H1 (cell line): ENCODE results near the gene TTL. TPM values are rescaled to one million over a fixed set of nuclear protein-coding genes. Genes with fewer than 3 reads are reported as not detected.

Source experiments
- CTCF ChIA-PET: fragments of 300-600 bp; sonication (Branson Sonifier 250); formaldehyde crosslinking; loops from one replicate; lab custom pipeline; 2021; ENCODE audit not compliant: partially characterized antibody; lab: Charles Lee
- POLR2A ChIA-PET: fragments of 300-600 bp; sonication (Branson Sonifier 250); formaldehyde crosslinking; loops from one replicate; lab custom pipeline; 2021; ENCODE audit warnings: inconsistent platforms; ENCODE audit not compliant: partially characterized antibody; lab: Charles Lee
- DNase-seq, 2 experiments: peaks; one replicate each; pipeline versions ENCODE4 v3.0.0 to v3.0.0-alpha.2; 2010 to 2022; ENCODE audit warnings: low spot score in 2 of 2, low read depth in 1 of 2, mixed read lengths in 1 of 2
- FAIRE-seq: peaks from 2 replicates; lab custom pipeline; 2011; peaks lifted over from hg19 to GRCh38; lab: Jason Lieb, UNC
- H2AFZ ChIP-seq: 2 replicates; pipeline ENCODE4 v1.8.1; 2012; ENCODE audit warnings: low read length, inconsistent platforms
- H2AK5ac ChIP-seq: 2 replicates; pipeline ENCODE4 v1.6.1; 2013; ENCODE audit warnings: low read depth, low read length
- H2BK120ac ChIP-seq: replicated peaks from 2 replicates; pipeline ENCODE3; 2013; ENCODE audit warnings: low read depth, low read length, inconsistent platforms
- H2BK12ac ChIP-seq: 2 replicates; pipeline ENCODE4 v1.6.1; 2013; ENCODE audit warnings: low read depth, low read length
- H2BK15ac ChIP-seq: 2 replicates; pipeline ENCODE4 v1.6.1; 2013; ENCODE audit warnings: low read length
- H2BK20ac ChIP-seq: 2 replicates; pipeline ENCODE4 v1.6.1; 2013; ENCODE audit warnings: low read length
- H2BK5ac ChIP-seq: 2 replicates; pipeline ENCODE4 v1.6.1; 2013; ENCODE audit warnings: low read depth, low read length
- H3K14ac ChIP-seq: 2 replicates; pipeline ENCODE4 v1.6.1; 2013; ENCODE audit warnings: inconsistent platforms; ENCODE audit not compliant: insufficient read length
- H3K18ac ChIP-seq: 2 replicates; pipeline ENCODE4 v1.6.1; 2013; ENCODE audit warnings: low read length; ENCODE audit errors: extremely low read depth
- H3K23ac ChIP-seq: 2 replicates; pipeline ENCODE4 v1.6.1; 2013; ENCODE audit warnings: inconsistent platforms; ENCODE audit not compliant: insufficient read length
- H3K23me2 ChIP-seq: 2 replicates; pipeline ENCODE4 v1.6.1; 2013; ENCODE audit warnings: low read depth, low read length
- H3K27ac ChIP-seq: 2 replicates; pipeline ENCODE4 v1.6.1; 2011; ENCODE audit warnings: low read depth, low read length, inconsistent platforms
- H3K27me3 ChIP-seq, 4 experiments: replicated peaks in 1 of 4; 1 replicate in 1 of 4; 2 replicates in 3 of 4; pipeline versions ENCODE4 v1.6.1 to v1.8.1; 2011 to 2013; ENCODE audit warnings: low read length in 3 of 4, mild to moderate bottlenecking in 3 of 4, inconsistent platforms in 2 of 4, mixed read lengths in 2 of 4, moderate library complexity in 1 of 4; ENCODE audit not compliant: control insufficient read depth in 3 of 4, insufficient read depth in 3 of 4; ENCODE audit errors: extremely low read depth in 1 of 4
- H3K36me3 ChIP-seq, 4 experiments: 2 replicates each; pipeline versions ENCODE4 v1.6.1 to v1.8.1; 2011 to 2013; ENCODE audit warnings: mild to moderate bottlenecking in 4 of 4, low read length in 3 of 4, moderate library complexity in 2 of 4, control low read depth in 1 of 4, inconsistent platforms in 1 of 4; ENCODE audit not compliant: insufficient read depth in 4 of 4, control insufficient read depth in 2 of 4
- H3K4ac ChIP-seq: replicated peaks from 2 replicates; pipeline ENCODE3; 2013; ENCODE audit warnings: low read length, low read depth, mixed read lengths, inconsistent platforms; ENCODE audit not compliant: insufficient read length
- H3K4me1 ChIP-seq, 4 experiments: replicated peaks in 1 of 4; 1 replicate in 1 of 4; 2 replicates in 3 of 4; pipeline versions ENCODE4 v1.6.1 to v1.8.1; 2011 to 2013; ENCODE audit warnings: low read length in 3 of 4, inconsistent platforms in 2 of 4, mixed read lengths in 1 of 4; ENCODE audit not compliant: insufficient read depth in 4 of 4, control insufficient read depth in 3 of 4
- H3K4me2 ChIP-seq, 2 experiments: 2 replicates each; pipeline versions ENCODE4 v1.6.1 to v1.8.1; 2011 to 2013; ENCODE audit warnings: low read depth in 2 of 2, low read length in 2 of 2, control low read depth in 1 of 2, inconsistent platforms in 1 of 2, mild to moderate bottlenecking in 1 of 2; ENCODE audit not compliant: insufficient read depth in 1 of 2
- H3K4me3 ChIP-seq, 4 experiments: fragments of 200-600, 300-600 bp in 1 of 4; sonication (generic), shearing (Covaris generic), sonication (Bioruptor Twin) in 1 of 4; 2 replicates each; pipeline versions ENCODE4 v1.5.1 to v1.8.1; 2011 to 2016; ENCODE audit warnings: low read length in 4 of 4, low read depth in 3 of 4, control low read depth in 2 of 4, inconsistent platforms in 2 of 4, mild to moderate bottlenecking in 2 of 4, mixed read lengths in 1 of 4, moderate library complexity in 1 of 4; ENCODE audit not compliant: insufficient read depth in 2 of 4; ENCODE audit errors: extremely low read depth in 1 of 4
- H3K56ac ChIP-seq: replicated peaks from 2 replicates; pipeline ENCODE3; 2013; ENCODE audit warnings: low read depth, mild to moderate bottlenecking, mixed read lengths, low read length, inconsistent platforms; ENCODE audit not compliant: insufficient read length
- H3K79me1 ChIP-seq: 2 replicates; pipeline ENCODE4 v1.6.1; 2013; ENCODE audit warnings: low read depth, low read length, control low read depth
- H3K79me2 ChIP-seq, 2 experiments: 2 replicates each; pipeline versions ENCODE4 v1.6.1 to v1.8.1; 2012 to 2013; ENCODE audit warnings: low read length in 2 of 2, mild to moderate bottlenecking in 2 of 2, inconsistent platforms in 1 of 2; ENCODE audit not compliant: insufficient read depth in 2 of 2, control insufficient read depth in 1 of 2
- H3K9ac ChIP-seq, 4 experiments: replicated peaks in 1 of 4; 1 replicate in 1 of 4; 2 replicates in 3 of 4; pipeline versions ENCODE4 v1.6.1 to v1.8.1; 2011 to 2013; ENCODE audit warnings: low read depth in 3 of 4, low read length in 3 of 4, control low read depth in 2 of 4, mild to moderate bottlenecking in 2 of 4, moderate library complexity in 2 of 4, inconsistent platforms in 1 of 4; ENCODE audit errors: extremely low read depth in 1 of 4
- H3K9me3 ChIP-seq, 2 experiments: 2 replicates each; pipeline versions ENCODE4 v1.6.1 to v1.8.1; 2012 to 2013; ENCODE audit warnings: mild to moderate bottlenecking in 2 of 2, moderate library complexity in 2 of 2, control low read depth in 1 of 2, inconsistent platforms in 1 of 2, low read depth in 1 of 2, low read length in 1 of 2, mixed read lengths in 1 of 2; ENCODE audit not compliant: insufficient read depth in 2 of 2
- H4K20me1 ChIP-seq, 2 experiments: replicated peaks in 1 of 2; 2 replicates each; pipeline versions ENCODE3 to v1.8.1; 2011 to 2013; ENCODE audit warnings: inconsistent platforms in 2 of 2, low read length in 2 of 2, mild to moderate bottlenecking in 1 of 2; ENCODE audit not compliant: insufficient read depth in 2 of 2, control insufficient read depth in 1 of 2
- H4K5ac ChIP-seq: 2 replicates; pipeline ENCODE4 v1.6.1; 2013; ENCODE audit warnings: low read length, low read depth, mixed read lengths, inconsistent platforms; ENCODE audit not compliant: insufficient read length
- H4K8ac ChIP-seq: 2 replicates; pipeline ENCODE4 v1.8.0; 2013; ENCODE audit warnings: mild to moderate bottlenecking, moderate library complexity, low read length, inconsistent platforms; ENCODE audit not compliant: insufficient read depth; ENCODE audit errors: extremely low read depth
- H4K91ac ChIP-seq: replicated peaks from 2 replicates; pipeline ENCODE3; 2013; ENCODE audit warnings: low read length, mixed read lengths, inconsistent platforms; ENCODE audit not compliant: insufficient read length
- SP2 ChIP-seq: IDR thresholded peaks from 2 replicates; pipeline ENCODE4 v1.6.1; 2012; ENCODE audit warnings: mild to moderate bottlenecking, low read length, inconsistent platforms
- TEAD4 ChIP-seq: IDR thresholded peaks from 2 replicates; pipeline ENCODE4 v1.6.1; 2012; ENCODE audit warnings: low read depth, low read length, inconsistent platforms, mixed read lengths
- WGBS, 2 experiments: shearing (Covaris generic) in 1 of 2; methylation state at CpG; one replicate each; pipeline versions ENCODE4 v1.1.6 to v1.1.7; 2013 to 2015; ENCODE audit warnings: low lambda C conversion rate in 2 of 2, mixed read lengths in 2 of 2, inconsistent platforms in 1 of 2, low coverage in 1 of 2, missing lambda C conversion rate in 1 of 2; ENCODE audit not compliant: insufficient replicate concordance in 2 of 2, insufficient coverage in 1 of 2, insufficient read length in 1 of 2; ENCODE audit errors: extremely low coverage in 1 of 2, missing lambda C conversion rate in 1 of 2; 5-methylcytosine and 5-hydroxymethylcytosine counted together
- polyA plus RNA-seq, 7 experiments: library from polyadenylated mRNA; depleted of rRNA in 3 of 7; stranded (reverse) in 5 of 7; unstranded in 2 of 7; fragments of >200 nt in 5 of 7; fragments of 200-250 nt in 2 of 7; gene quantifications; 1 replicate in 5 of 7; 2 replicates in 1 of 7; 4 replicates in 1 of 7; pipeline versions ENCODE4 v1.2.1 to v1.2.3, GENCODE V29; 2011 to 2013; ENCODE audit warnings: missing spikeins in 2 of 7, mixed read lengths in 2 of 7
- total RNA-seq: library from RNA; stranded (reverse); fragmentation: NEBNext Ultra II Directional; extraction: Animal tissue kit (Norgen Biotek cat#: 25700); gene quantifications from 2 replicates; pipeline ENCODE4 v1.2.1, GENCODE V29; 2021
- TF ChIP-seq, protein P1 (sequence below), 3 experiments: IDR thresholded peaks; 1 replicate in 2 of 3; 2 replicates in 1 of 3; pipeline versions ENCODE4 v1.5.1 to v1.6.1; 2011; ENCODE audit warnings: low read length in 3 of 3, mild to moderate bottlenecking in 3 of 3, inconsistent platforms in 2 of 3, low read depth in 1 of 3, moderate library complexity in 1 of 3; ENCODE audit not compliant: insufficient read depth in 1 of 3; ENCODE audit errors: control extremely low read depth in 1 of 3
- TF ChIP-seq, protein P2 (sequence below): IDR thresholded peaks from 2 replicates; pipeline ENCODE4 v1.6.1; 2012; ENCODE audit warnings: inconsistent platforms
- TF ChIP-seq, protein P3 (sequence below): IDR thresholded peaks from 2 replicates; pipeline ENCODE4 v1.6.1; 2011; ENCODE audit warnings: low read length, improper control_type of control experiment

The TTL gene
- total and polyA plus RNA-seq, 2 of the 8 experiments (the other 6 are each of a cell fraction or from before 2014, with no cell fraction given), result 17.5 to 57.1 TPM

DNA sequence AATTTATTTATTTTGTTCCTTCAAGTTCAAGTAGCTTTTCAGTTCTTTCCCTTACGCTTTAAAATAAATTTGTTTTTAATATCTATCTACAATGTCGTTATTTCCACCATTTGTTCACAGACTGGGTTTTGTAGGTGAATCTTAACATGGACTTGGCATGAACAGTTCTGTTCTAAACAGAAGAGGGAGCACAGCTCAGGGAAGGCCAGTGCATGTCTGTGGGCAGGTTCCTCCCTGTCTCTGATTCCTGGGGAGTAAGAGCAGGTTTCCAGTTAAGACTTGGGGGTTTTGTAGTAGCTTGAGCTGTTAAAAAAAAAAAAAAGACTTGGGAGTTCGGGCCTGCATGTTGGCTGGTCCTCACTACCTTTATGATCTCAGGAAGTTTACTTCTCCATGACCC lies 11.1 kb downstream of the TTL start:
- POLR2A ChIA-PET, result interaction anchor here (0.6 to 1.5 kb wide), 4 partner anchors 10 to 153 kb away, joined by 3 read pairs; no protein-coding TSS in a partner anchor
- TF ChIP-seq, protein P1, sequence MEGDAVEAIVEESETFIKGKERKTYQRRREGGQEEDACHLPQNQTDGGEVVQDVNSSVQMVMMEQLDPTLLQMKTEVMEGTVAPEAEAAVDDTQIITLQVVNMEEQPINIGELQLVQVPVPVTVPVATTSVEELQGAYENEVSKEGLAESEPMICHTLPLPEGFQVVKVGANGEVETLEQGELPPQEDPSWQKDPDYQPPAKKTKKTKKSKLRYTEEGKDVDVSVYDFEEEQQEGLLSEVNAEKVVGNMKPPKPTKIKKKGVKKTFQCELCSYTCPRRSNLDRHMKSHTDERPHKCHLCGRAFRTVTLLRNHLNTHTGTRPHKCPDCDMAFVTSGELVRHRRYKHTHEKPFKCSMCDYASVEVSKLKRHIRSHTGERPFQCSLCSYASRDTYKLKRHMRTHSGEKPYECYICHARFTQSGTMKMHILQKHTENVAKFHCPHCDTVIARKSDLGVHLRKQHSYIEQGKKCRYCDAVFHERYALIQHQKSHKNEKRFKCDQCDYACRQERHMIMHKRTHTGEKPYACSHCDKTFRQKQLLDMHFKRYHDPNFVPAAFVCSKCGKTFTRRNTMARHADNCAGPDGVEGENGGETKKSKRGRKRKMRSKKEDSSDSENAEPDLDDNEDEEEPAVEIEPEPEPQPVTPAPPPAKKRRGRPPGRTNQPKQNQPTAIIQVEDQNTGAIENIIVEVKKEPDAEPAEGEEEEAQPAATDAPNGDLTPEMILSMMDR (IDR thresholded peaks at IDR 0.05; ENCODE audit: control extremely low read depth in 1 of 3, insufficient read depth in 1 of 3, low read depth in 1 of 3, low read length in 3 of 3), result peak in 2 of 3 experiments; percentile 0 to 24; a peak in 2 of 4 replicates
- TF ChIP-seq TEAD4 (no peak), SP2 (no peak)
- TF ChIP-seq, protein P2, sequence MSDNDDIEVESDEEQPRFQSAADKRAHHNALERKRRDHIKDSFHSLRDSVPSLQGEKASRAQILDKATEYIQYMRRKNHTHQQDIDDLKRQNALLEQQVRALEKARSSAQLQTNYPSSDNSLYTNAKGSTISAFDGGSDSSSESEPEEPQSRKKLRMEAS, result no peak
- TF ChIP-seq, protein P3, sequence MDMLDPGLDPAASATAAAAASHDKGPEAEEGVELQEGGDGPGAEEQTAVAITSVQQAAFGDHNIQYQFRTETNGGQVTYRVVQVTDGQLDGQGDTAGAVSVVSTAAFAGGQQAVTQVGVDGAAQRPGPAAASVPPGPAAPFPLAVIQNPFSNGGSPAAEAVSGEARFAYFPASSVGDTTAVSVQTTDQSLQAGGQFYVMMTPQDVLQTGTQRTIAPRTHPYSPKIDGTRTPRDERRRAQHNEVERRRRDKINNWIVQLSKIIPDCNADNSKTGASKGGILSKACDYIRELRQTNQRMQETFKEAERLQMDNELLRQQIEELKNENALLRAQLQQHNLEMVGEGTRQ, result no peak

More for the DNA sequence above, 11.1 kb downstream of the TTL start:
- no peak overlapping the region for H2BK120ac ChIP-seq
- H4K91ac ChIP-seq, result no peak overlapping the region
- WGBS, 2 experiments, result 94% methylated on average over 3 of the region's 3 CpGs; no CpG with 5 or more reads in 1 of the 2 experiments
- H2BK20ac ChIP-seq, result no peak overlapping the region
- H2BK5ac ChIP-seq, result no peak overlapping the region
- H4K5ac ChIP-seq, result no peak overlapping the region
- no peaks in the 10 kb centered on the region for H3K9me3 ChIP-seq
- no peak overlapping the region for H3K56ac ChIP-seq
- no peak overlapping the region for H3K4me3 ChIP-seq
- no peak overlapping the region for H2AFZ ChIP-seq
- no peak overlapping the region for H3K18ac ChIP-seq
- H3K27me3 ChIP-seq, result no peaks in the 10 kb centered on the region
- H3K79me1 ChIP-seq, result no peaks in the 10 kb centered on the region
- H2BK12ac ChIP-seq, result no peak overlapping the region
- CTCF ChIA-PET, result interaction anchor here (0.7 to 3.7 kb wide), 8 partner anchors 12 to 237 kb away, joined by 3 to 11 read pairs (median 4); partner anchors contain the start of gene RGPD8
- no peak overlapping the region for H4K8ac ChIP-seq
- no peak overlapping the region for H3K9ac ChIP-seq
- no peak overlapping the region for H3K4me2 ChIP-seq
- H3K14ac ChIP-seq, result no peak overlapping the region
- no peak overlapping the region for H3K4ac ChIP-seq
- no peak overlapping the region for H2AK5ac ChIP-seq
- DNase-seq (no peak), FAIRE-seq (no peak)
- no peak overlapping the region for H2BK15ac ChIP-seq
- H3K23me2 ChIP-seq, result no peaks in the 10 kb centered on the region
- H3K36me3 ChIP-seq, result peaks cover 0 to 8% (median 3%) of the 10 kb centered on the region in 4 experiments; a peak in 4 of 8 replicates
- H3K79me2 ChIP-seq, result no peaks in the 10 kb centered on the region
- peaks cover 0 to 4% (median 0%) of the 10 kb centered on the region in 4 experiments; a peak in 1 of 7 replicates for H3K4me1 ChIP-seq
- H4K20me1 ChIP-seq, result no peaks in the 10 kb centered on the region
- H3K23ac ChIP-seq, result no peak overlapping the region
- no peak overlapping the region for H3K27ac ChIP-seq
